Measurements from ENCODE around the gene ACOXL.

Gene ACOXL

DNA sequence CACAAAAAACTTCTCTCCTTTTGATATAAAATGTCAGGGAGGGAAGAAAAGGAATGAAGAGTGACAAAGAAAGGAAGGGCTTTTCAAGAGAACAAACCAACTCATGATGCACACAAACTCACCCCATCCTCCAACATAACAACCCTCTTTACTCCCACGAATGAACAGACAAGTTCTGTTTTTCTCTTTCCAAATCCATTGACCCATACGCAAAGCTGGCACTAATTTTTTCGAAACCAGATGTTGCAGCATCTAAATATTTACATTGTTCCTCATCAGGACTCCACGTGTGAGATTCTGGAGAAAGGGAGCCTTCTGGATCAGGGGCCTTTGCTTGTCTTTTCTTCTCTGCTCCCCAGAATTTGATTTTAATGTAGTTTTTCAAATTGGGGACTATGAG is 245.0 kb downstream of the ACOXL start:
- DNase-seq (ENCODE audit: low read depth in 2 of 2): no peak

GRCh38 chr2:110978148-110978547 is 245.8 kb downstream of the ACOXL start:
- DNase-seq (ENCODE audit: low read depth in 2 of 2): no peak

GRCh38 chr2:110978756-110979470 is 246.5 kb downstream of the ACOXL start:
- no peak for DNase-seq (ENCODE audit: low read depth in 2 of 2)

DNA sequence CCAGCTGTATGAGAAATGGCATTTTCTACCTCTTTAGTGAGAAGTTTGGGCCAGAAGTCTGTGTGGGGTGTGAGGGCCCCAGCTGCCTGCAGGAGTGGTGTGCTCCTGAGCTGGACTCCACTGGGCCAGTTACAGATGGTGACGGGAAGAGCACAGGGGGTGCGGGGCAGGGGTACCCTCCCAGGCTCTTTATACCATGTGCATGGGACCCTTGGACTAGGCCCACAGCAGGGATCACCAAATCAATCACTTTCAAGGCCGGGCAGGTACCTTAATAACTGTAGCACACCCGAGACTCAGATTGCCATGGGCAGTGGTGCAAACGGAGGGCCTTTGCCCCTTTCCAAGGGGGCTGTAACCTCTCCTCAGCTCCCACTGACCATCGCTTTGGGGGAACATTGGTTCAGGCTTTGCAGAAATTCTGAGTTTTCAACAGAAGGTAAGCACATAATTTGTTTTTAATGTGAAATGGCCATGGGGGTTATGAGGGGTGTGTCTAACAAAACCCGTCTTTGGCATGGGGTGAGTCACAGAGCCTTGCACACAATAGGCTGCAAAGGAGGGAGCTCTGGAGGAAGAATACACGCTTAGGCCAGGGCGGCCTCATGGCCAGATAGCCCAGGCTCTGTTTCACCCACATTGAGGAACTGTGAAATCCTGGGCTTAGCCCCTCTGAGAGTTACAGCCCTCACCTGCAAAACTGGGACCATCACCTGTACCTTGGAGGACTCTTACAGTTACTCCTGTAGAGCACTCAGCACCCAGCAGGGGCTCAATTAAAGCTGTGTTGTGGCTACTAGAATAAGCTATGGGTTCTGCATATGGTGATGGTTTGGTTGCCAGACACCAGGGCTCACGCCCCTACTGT is 247.3 kb downstream of the ACOXL start:
- no peak for DNase-seq (ENCODE audit: low read depth in 2 of 2)

- DNase-seq (ENCODE audit: low read depth in 2 of 2): no peak
Observed at GRCh38 chr2:110980339-110981062, 248.1 kb downstream of the ACOXL start.

- no peak for DNase-seq (ENCODE audit: low read depth in 2 of 2)
Observed at GRCh38 chr2:110983133-110983532, 250.8 kb downstream of the ACOXL start.

DNA sequence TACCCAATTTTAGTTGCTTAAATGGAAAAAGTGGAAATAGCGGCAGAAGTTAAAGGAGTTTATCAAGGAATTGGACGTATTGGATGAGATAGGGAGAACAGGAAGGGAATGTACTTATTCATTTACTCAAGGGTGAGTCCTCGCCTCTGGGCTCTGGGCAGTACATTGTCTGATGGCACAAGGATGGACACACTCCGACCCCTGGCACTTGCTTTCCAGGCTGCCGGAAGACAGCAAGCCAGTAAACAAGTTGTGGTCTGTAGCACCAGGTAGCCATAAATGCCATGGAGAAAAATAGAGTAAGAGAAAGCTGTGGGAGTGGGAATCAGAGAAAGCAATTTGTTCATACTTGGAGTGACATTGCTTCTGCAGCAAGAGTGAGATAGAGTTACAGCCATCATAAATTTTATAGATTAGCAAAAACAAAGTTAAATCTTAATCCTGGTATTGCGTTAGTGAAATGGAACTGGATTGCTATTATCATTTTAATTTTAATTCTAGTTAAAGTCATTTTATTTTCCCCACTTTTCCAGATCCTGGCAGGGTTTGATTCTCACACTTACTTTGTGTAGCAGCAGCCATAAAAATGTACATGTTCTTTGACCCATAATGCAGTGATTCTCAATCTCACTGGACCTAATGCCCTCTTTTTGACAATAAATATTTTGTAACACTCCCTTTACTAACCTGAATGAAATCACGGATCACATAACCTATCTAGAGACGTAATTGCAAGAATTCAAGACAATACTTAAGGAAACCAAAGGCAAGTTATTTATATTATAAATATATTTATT is 252.5 kb downstream of the ACOXL start:
- DNase-seq (ENCODE audit: low read depth in 2 of 2): no peak

GRCh38 chr2:110990440-110990839 is 258.1 kb downstream of the ACOXL start:
- DNase-seq (ENCODE audit: low read depth in 2 of 2): no peak

DNA sequence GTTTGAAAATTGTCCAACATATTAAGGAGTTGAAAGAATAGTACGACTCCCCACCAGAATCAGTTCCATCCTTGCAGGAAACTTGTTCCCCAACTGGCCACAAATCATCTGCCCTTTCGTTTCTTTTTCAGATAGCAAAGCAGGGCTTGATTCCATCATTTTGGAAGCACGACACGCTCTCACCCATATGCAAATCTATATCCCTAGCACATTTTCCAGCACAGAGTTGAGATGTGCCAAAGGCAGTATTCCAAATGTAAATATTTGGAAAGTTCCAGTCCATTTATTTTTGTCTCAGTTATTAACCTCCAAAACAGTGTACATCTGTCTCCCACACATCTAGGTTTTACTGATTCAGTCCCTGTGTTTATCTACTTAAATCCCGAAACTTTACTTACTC is 259.5 kb downstream of the ACOXL start:
- no peak for DNase-seq (ENCODE audit: low read depth in 2 of 2)

- DNase-seq (ENCODE audit: low read depth in 2 of 2): no peak
Observed at GRCh38 chr2:110992886-110993285, 260.5 kb downstream of the ACOXL start.

- DNase-seq (ENCODE audit: low read depth in 2 of 2): peak in 1 of 2 donors; percentile 14
Observed at GRCh38 chr2:110993557-110994231, 261.3 kb downstream of the ACOXL start.

DNA sequence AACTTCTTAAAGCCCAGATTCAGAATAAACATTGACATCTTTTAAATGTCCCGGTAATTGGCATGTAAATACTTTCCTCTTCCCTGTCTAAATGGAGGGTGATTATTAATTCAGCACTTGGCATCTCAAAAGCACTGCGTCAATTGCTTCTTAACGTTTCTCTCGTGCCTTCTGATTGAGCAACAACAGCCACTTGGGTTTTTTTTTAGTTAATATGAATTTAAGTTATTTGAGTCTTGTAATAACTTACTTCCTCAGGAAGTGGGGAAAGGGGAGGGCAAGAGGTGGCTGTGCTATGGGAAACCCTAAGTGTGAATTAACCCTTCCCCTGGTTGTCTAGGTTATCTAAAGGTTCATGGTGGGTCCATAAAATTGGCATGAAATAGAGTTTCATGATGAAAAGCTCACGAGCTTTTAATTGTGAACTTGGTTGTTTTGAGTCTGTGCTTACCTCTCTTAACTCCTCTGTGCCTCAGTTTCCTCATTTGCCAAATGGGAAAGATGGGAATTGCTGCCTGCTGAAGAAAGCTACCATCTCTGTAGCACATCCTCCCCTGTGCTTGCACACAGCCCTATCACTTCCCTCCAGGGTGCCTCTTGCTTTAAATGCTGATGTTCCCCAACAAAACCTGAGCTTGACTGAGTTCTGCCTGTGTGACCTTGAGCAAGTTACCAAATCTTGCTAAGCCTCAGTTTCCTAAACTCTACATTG is 262.0 kb downstream of the ACOXL start:
- no peak for DNase-seq (ENCODE audit: low read depth in 2 of 2)

DNA sequence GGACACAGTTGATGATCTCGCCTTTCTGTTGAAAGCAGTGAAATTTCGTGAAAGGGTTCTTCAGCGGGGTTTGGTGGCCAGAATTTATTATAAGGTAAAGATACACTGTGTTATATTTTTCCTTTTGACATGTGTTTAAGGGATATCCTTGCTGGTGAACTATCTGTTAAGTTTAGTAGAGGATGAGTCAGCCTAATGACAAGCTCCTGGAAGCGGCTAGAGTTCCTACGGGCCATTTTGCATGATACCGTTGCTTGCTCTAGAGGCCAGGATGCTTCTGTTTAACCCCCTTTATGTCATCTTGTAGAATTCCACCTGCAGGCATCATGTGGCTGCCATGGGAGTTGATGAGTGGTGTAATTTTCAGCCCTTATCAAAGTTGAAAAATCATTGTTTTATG is 263.5 kb downstream of the ACOXL start:
- DNase-seq (ENCODE audit: low read depth in 2 of 2): no peak

GRCh38 chr2:110997331-110998045 is 265.1 kb downstream of the ACOXL start:
- no peak for DNase-seq (ENCODE audit: low read depth in 2 of 2)

- DNase-seq (ENCODE audit: low read depth in 2 of 2): no peak
Observed at GRCh38 chr2:110998311-110998710, 265.9 kb downstream of the ACOXL start.

- no peak for DNase-seq (ENCODE audit: low read depth in 2 of 2)
Observed at GRCh38 chr2:110999626-111000025, 267.3 kb downstream of the ACOXL start.

- no peak for DNase-seq (ENCODE audit: low read depth in 2 of 2)
Observed at GRCh38 chr2:111005307-111005706, 272.9 kb downstream of the ACOXL start.

- DNase-seq (ENCODE audit: low read depth in 2 of 2): no peak
Observed at GRCh38 chr2:111005821-111006220, 273.4 kb downstream of the ACOXL start.

DNA sequence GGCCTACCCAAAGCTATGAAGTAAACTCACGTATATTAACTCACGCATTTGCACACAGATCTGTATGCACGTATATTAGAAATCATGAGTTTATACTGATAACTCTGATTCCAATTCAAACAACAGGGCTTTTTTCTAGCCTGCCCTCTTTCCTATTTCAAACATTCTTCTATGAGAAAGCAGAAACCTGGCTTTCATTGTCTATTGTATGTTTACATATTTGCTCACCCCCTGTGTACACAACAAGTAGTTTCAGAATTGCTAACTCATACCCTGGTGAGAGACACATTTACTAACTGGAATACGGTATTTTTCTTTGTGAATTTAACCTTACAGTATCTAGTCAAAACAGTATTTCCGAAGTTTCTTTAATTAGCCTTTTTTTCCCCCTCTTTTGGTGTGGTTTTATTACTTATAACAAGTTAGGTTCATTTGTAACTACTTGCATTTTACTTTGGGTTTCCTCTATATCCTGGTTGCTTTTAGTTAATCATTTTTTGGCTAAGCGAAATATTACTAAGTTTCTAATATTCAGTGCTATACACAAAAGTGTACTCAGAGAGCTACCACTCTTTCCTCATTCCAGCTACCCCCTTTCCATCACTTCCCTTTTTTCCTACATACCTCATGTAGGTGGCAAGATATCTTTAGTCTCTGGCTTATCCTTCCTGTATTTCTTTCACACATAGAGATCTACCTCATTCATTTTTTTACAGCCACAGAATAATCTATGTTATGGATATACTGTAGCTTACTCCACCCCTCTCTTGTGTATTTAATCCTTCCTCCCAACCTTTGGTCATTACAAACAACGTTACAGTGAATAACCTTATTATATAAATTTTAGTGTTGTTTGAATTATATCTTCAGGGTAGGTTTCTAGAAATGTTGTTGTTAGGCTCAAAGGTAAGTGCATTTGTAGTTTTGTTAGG is 275.6 kb downstream of the ACOXL start:
- DNase-seq (ENCODE audit: low read depth in 2 of 2): no peak

Measured in stimulated activated CD8-positive, alpha-beta memory T cell treated with anti-CD3 and anti-CD28 coated beads, Interleukin-7, amount 100 ng/mL, for 4 hours (primary cell).